ENCODE measurements around the gene MVK.

The MVK gene

DNA sequence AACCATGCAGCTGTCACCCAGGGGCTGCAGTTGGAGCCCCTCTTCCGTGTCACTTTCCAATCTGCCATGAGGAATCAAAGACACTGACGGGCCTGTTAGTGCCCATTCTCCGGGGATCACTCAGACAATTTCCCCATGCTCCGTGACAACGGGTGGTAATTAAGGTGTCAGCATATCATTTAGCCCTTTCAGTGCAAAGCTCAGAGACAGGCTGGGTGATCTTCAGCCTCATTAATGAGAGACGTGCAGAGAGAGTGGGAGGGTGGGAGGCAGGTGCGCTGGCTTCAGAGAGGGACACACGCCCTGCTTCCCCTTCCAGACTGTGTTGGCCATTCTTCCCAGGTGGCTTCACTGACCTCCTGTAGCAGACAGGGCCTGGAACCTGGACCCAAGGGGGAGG, 58.7 kb downstream of the MVK start:
- no peak for DNase-seq (ENCODE audit: low read depth)

DNA sequence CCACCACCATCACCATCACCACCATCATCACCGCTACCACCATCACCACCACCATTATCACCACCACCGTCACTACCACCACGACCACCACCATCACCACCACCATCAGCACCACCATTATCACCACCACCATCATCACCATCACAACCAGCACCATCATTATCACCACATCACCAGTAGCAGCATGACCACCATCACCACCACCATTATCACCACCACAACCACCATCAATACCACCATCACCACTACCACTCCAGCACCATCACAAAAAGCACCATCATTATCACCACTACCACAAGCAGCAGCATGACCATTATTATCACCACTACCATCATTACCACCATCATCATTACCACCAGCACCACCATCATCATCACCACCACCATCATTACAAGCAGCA, 62.1 kb downstream of the MVK start:
- DNase-seq (ENCODE audit: low read depth): no peak

DNA sequence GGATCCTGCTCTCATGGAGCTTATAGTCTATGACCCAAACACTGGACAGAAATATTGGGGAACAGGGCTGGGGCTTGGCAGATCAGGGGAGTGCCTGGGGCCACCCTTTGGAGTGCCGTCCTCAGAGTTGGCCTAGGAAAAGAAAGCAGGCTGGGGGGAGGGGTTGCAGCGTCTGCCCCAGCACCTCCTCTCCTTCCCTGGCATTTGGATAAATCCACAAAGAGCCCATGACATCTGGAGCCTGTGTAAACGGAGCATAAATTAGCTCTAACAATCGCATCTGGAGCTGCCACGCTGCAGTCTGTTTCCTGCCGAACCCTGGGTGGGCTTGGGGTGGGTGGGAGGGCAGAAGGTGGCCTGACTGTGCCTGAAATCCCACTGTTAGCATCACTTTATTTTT, 63.8 kb downstream of the MVK start:
- DNase-seq (ENCODE audit: low read depth): no peak

DNA sequence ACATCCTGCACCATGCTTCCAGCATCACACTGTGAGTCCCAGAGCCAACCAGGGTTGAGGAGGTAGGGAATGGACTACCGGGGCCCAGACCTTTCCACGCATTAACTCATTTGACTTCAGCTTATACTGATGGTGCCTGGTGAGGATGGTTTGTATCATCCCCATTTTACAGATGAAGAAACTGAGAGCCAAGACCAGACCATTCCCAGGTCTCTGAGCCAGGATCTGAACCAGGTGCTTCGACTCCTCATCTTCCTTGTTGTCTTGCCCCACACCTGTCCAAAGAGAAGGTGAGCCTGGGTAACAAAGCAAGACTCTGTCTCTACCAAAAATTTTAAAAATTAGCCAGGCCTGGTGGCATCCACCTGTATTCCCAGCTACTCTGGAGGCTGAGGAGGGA, 64.4 kb downstream of the MVK start:
- no peak for DNase-seq (ENCODE audit: low read depth)

DNA sequence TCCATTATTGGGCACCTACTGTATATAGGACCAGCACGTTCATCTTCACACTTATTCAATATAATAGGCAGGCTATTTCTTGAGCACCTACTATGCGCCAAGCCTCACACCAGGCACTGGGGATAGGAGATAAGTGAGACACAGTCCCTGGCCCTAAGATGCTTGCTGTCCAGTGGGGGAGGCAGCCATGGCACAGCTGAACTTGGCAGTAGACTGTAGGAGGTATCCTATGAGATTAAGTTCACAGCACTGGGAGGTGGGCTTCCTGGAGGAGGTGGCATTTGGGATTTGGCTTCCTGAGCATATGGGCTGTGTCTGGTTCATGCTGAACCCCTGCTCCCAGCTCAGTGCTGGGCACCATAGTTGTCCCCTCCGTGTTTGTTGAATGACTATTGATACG, 65.1 kb downstream of the MVK start:
- DNase-seq (ENCODE audit: low read depth): no peak

DNA sequence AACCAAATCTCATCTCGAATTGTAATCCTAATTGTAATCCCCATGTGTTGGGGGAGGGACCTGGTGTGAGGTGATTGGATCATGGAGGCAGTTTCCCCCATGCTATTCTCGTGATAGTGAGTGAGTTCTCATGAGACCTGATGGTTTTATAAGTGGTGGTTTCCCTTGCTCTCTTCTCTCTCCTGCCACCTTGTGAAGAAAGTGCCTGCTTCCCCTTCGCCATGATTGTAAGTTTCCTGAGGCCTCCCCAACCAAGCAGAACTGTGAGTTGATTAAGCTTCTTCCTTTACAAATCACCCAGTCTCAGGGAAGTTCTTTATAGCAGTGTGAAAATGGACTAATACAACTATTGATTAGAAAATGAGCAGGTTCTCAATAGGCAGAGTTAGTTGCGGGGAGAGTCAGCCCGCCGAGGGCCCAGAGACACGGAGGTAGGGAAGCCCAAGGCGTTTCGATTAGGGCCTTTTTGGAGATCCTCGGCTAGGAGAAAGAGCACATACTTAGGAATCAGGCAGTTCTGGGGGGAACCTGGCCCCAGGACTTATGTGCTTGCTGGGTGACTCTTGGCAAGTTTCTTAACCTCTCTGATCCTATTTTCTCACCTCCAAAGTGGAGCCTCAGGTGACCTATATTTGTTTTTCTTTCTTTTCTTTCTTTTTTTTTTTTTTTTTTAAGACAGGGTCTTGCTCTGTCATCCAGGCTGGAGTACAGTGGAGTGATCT, 65.7 kb downstream of the MVK start:
- DNase-seq (ENCODE audit: low read depth): no peak

DNA sequence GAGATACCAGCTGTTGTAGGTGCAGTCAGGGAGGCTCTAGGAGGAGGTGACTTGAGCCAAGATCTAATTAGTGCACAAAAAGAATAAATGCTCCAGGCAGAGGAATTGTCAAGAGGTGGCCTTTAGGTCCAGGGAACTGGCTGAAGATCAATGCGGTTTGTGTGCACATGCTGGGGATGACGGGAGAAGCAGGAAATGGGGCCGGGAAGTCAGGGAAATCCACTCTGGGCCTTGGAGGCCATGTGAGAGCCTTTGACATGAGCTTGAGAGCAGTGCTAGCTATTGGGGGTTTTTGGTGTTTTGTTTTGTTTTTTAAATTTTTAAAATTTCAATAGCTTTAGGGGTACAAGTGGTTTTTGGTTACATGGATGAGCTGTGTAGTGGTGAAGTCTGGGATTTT, 67.4 kb downstream of the MVK start:
- DNase-seq (ENCODE audit: low read depth): no peak

DNA sequence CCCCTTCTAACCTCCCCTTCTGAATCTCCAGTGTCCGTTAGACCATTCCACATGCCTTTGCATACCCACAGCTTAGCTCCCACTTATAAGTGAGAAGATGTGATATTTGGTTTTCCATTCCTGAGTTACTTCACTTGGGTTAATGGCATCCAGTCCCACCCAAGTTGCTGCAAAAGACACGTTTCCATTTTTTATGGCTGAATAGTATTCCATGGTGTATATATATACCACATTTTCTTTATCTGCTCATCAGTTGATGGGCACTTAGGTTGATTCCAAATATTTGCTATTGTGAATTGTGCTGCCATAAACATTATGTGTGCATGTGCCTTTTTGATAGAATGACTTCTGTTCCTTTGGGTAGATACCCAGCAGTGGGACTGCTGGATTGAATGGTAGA, 67.8 kb downstream of the MVK start:
- no peak for DNase-seq (ENCODE audit: low read depth)

DNA sequence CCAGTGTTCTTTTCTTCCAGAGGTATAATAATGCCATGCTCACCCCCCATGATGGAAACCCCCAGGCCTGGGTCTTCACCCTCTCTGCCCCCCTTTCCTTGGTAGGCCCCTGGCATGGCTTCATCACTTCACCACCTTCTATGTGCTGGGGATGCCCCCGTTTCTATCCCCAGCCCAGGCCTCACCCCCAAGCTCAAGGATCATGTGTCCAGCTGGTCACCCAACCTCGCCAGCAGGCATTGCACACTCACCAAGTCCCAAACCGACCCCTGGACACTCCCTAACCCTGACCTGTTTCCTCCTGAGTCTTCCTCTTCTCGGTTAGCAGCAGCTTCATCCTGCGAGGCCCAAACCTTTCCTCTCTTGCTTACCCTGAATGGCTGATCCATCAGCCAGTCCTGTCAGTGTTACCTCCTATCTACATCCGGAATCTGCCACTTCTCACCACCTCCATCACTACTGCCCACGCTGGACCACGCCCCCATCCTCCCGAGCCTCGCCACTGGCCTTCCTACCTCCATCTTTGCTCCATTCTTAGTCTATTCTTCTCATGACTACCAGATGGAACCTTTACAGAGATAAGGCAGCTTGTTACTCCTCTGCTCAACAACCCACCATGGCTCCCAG, 69.0 kb downstream of the MVK start:
- DNase-seq (ENCODE audit: low read depth): no peak

DNA sequence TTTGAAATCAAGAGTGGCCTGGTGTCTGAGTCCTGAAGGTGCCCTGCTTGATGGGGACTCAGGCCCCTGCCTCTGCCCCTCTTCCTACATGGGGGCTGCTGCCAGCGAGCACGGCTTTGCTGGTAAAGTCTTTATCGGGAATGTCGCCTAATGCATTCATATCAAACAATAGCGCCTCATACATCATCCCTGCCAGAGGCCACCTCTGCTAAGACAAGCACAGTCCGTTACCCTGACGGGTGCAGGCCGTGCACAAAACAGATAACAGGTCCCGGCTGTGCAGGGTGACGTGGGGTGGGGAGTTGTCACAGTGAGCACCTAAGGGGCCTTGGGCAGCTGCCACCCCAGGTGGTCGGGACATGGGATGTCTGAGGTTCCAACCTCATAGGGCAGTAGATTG, 71.6 kb downstream of the MVK start:
- no peak for DNase-seq (ENCODE audit: low read depth)

DNA sequence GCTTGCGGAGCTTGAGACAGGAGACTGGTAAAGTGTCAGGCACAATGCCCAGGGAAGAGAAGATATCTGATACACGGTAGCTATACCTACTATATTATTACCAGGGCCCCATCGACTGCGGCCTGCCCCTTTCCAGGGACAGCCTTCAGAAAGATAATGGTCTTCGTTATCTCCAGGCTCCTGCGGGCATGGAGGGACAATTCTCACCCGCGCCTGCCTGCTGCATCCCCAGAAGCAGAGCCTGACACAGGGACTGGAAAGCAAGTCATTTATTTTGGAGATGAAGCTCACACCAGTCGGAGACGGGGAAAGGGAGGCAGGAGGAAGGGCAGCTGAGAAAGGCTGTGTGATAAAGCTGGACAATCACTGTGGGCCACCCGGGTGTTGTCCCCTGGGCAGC, 72.1 kb downstream of the MVK start:
- no peak for DNase-seq (ENCODE audit: low read depth)
